A673 (cell line): ENCODE data around the gene TSPAN14.

Source experiments
- CTCF ChIP-seq: fragments of 300-800, 200-600 bp; sonication (generic); conservative IDR thresholded peaks from 2 replicates; pipeline ENCODE4 v1.5.1; 2017; ENCODE audit warnings: low read depth, mild to moderate bottlenecking, antibody characterized with exemption, low read length, moderate library complexity, mixed read lengths
- EZH2 ChIP-seq: fragments of 200-600 bp; sonication (generic); IDR thresholded peaks from 2 replicates; pipeline ENCODE4 v1.6.1; 2017; ENCODE audit warnings: borderline replicate concordance, low read depth, mild to moderate bottlenecking, mixed read lengths, antibody characterized with exemption, low read length; ENCODE audit not compliant: poor library complexity, severe bottlenecking

GRCh38 chr10:80454513-80455460 is 677 bp downstream of the TSPAN14 start:
- no peak for TF ChIP-seq CTCF
- TF ChIP-seq EZH2, result no peak
